Left lobe of liver (tissue), 2 donors: Measurements from ENCODE around the gene ORC2. TPM values are rescaled to one million over a fixed set of nuclear protein-coding genes. Genes with fewer than 3 reads are reported as not detected.
A peak's percentile ranks its signal among the peaks of the same experiment; 100 is the strongest.

Experiments
- ATAC-seq: fragments of 200-7000 bp; cut with Tn5 transposase; one replicate; pipeline ENCODE4 v1.9.1; 2020; ENCODE audit warnings: mild to moderate bottlenecking, moderate library complexity
- DNase-seq: peaks from one replicate; pipeline ENCODE4 v3.0.0-alpha.2; 2020; ENCODE audit warnings: low spot score
- total RNA-seq: library from RNA; stranded (reverse); gene quantifications from one replicate; pipeline ENCODE4 v1.2.1, GENCODE V29; 2021
- donor health status: DM: no; HTN: no; CAD: no; lungs with moderate emphysema.
- donor health status: DM: no; HTN: yes; CAD: no.

Gene ORC2
- total RNA-seq, 1 donor from 2014 or later = 8.2 TPM

DNA sequence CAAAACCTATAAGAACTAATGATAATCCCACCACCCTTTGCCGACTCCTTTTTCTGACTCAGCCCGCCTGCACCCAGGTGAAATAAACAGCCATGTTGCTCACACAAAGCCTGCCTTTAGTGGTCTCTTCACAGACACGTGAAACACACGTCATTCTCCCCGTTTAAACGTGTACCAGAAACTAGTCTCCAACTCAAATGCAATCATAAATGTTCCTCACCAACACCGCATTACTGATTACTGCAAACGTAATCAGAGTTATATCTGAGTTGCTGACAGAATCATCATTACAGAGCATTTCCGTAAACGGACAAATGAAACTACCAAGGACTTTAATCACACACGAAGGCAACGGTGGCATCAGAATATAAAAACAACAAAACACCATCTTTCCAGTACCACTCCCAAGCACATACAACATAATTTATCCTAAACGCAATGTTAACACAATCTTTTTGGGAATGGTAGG is 100.9 kb downstream of the ORC2 start:
- no peak for ATAC-seq

DNA sequence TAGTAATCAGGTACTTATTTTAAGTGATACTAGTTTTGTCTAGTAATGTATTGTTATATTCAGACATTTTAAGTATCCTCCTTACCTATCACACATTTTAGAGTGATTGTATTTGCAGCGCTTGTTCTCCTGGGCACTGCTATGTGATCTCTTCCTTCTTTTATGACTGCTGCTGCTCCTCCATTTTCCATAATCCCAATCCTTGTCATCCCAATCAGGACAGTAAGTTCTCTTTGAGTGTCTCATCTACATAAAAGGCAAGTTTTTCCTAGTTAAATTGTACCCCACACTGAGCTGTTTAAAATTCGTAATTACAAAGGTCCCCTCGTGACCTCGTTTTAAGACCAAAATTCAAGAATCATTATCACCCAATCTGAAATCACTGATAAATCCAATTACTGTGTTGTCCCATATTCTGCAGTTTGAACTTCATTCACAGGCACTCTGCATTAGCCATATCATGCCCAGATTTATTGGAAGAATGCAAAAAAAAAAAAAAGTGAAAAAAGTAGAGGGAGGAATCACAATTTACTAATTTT is 101.8 kb downstream of the ORC2 start:
- ATAC-seq (no peak), DNase-seq (no peak)

More for the DNA sequence above, 100.9 kb downstream of the ORC2 start:
- DNase-seq = no peak

- ATAC-seq = no peak
- peak; percentile 55 for DNase-seq
Observed at GRCh38 chr2:200860092-200860795, 103.2 kb downstream of the ORC2 start.

Other genes with a start within 250 kb of the ORC2 start
- 193 TPM for gene BZW1, start 151.8 kb downstream of the ORC2 start, total RNA-seq
- 45.6 TPM for gene CLK1, start 99.0 kb downstream of the ORC2 start, total RNA-seq
- gene PPIL3, start 74.6 kb downstream of the ORC2 start, total RNA-seq = 19.3 TPM
- 11.6 TPM for gene NIF3L1, start 74.3 kb downstream of the ORC2 start, total RNA-seq
- 12.1 TPM for gene HYCC2, start 108.0 kb upstream of the ORC2 start, total RNA-seq
- gene NDUFB3, start 108.3 kb upstream of the ORC2 start, total RNA-seq = 51.8 TPM
- gene CFLAR, start 152.5 kb upstream of the ORC2 start, total RNA-seq = 73.7 TPM
- 5.4 TPM for gene CASP10, start 219.5 kb upstream of the ORC2 start, total RNA-seq